ENCODE data around the gene KCNJ15.
"Not testable (repeated sequence)": the region's sequence is repeated elsewhere in the genome, so short reads cannot be mapped to it uniquely, and the experiment has no call there.

KCNJ15 gene

DNA sequence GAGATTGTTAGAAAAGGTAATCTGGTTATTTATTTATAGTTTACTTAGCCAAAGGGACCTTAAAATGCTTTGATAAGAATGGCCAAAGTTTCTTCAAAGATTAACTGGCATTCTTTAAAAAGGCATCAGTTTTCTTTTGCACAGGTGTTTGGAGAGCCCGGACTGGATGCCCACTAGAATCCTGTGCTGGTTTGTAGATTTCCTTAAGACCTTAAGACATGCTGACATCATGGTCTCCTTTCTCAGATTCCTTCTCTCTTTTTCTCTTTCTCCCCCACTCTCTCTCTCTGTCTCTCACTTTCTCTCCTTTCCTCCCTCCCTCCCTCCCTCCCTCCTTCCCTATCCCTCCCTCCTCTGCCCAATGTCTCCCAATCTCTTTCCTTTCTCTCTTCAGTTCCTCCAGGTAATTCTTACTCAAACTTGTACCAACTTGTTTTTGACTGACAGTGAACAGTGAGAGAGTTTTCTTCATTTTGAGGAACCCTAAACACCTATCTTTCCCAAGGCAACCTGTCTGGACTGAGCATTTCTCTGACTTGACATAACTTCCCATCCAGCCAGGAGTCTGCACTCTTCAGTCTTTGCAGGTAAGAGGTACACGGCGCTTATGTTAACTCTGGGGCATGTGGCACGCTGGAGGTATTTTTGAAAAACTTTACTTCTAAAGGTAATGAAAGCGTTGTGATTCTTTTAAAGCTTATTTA is at the start of gene KCNJ15:
Gene KCNJ15 (plus strand): TSS at position 393 of the 704 bp plus-strand sequence. CDS start 42,271 bp downstream, outside the sequence.
- in situ Hi-C loops (cut with MboI; ENCODE audit: low sequenced_read_pairs): no loop called here

DNA sequence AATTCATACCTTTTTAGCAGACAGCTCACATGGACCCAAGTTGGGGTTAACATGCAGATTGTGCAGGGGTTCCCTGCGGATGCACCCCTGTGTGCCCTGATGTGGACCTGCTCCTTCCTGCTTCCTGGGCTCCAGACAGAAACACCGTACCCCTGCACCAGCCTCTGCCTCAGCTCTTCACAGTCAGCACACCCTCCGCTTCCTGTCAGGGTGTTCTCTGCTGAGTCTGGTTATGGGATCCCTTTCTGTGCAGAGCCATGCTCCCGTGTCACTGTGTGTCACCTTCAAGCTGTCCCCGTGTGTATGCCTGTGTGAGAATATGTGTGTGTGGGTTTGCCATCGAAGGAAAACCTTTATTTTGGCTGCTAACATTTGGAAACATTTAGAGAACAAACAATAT is 48.7 kb upstream of the KCNJ15 start:
- in situ Hi-C loops (cut with MboI; ENCODE audit: low sequenced_read_pairs): loop anchor here (10.0 kb wide), 1 partner anchor 137 kb away; no protein-coding TSS in a partner anchor

DNA sequence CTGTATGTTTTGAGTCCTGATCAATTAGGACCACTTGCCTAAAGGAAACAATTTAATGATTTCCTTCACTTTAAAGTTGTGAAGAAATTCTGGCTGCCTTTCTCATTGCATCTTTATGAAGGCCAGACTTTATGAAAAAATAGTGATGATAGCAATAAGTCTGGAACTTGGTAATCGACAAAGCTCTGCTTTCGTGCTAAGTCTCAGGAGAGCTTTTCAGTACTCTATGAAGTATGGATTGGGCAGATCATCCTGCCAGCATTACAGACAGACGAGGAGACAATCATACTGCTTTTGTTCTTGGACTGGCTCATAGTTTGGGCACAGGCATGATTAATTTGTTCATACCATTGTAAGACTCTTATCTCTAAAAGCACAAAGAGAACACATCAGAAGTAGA is 45.5 kb upstream of the KCNJ15 start:
- in situ Hi-C loops (cut with MboI; ENCODE audit: low sequenced_read_pairs): no loop called here

DNA sequence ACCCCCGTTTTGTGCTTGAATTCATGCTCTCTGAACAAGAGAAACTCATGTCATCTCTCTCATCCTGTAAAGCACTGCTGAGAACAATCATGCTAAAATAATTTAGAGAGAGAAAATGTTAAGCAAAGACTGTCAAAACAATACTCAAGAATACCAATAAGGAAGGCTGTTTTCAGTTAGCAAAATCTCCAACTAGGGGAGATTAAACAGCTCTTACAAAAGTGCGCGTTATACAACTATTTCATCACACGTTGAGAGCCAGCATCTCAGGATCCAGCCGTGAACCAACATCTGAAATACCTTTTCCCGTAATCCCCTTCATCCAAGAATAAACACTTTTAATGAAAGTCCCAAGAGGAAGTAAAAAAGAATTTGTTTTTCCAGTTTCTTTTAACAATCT is 44.1 kb upstream of the KCNJ15 start:
- in situ Hi-C loops (cut with MboI; ENCODE audit: low sequenced_read_pairs): no loop called here

DNA sequence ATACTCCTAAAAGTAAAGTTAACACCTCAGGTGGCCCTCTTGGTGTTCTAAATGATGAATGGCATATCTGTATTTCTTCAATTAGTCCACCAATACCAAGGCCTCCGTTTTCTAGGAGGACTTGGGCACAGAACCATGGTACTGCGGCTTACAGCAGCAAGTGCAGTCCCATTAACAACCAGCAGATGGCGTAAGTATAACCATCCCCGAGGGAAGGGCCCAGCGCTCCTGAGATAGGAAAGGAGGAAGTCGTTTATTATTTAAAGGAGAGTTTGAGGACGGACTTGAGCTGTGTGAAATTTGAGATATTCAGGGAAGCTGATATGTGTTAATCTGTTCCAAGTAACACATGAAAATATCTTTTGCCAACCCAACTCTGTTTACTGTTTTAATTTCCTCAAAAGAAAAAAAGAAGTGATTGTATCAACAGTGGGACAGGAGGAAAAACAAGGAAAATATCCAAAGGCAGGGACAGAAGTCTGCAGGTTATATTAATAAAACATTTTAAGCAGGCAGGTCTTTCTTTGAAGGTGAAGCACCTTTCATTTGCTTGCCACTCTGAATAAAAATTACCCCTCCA is 37.7 kb upstream of the KCNJ15 start:
- in situ Hi-C loops (cut with MboI; ENCODE audit: low sequenced_read_pairs): no loop called here

DNA sequence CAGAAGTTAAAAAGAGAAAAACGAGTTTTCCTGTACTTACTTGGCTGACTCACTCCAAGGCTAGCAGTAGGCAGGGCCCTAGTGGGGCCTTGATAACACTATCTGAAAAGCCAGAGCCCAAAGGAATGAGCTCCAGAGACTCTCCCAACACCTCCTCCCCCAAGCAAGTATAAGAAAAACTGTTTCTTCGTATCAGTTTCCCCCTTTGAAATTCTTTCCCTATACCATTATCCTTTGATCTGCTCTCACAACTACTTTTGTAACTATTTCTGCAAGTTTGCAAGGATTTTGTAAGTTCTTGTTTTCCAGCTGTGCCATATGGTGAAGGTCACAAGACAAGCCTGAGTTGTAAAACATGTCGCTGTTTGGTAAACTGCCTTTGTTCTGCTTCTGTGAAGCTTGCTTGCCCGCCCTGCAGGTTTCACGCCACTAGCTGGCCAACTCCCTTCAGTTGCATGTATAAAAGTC is 36.5 kb upstream of the KCNJ15 start:
- in situ Hi-C loops (cut with MboI; ENCODE audit: low sequenced_read_pairs): no loop called here

DNA sequence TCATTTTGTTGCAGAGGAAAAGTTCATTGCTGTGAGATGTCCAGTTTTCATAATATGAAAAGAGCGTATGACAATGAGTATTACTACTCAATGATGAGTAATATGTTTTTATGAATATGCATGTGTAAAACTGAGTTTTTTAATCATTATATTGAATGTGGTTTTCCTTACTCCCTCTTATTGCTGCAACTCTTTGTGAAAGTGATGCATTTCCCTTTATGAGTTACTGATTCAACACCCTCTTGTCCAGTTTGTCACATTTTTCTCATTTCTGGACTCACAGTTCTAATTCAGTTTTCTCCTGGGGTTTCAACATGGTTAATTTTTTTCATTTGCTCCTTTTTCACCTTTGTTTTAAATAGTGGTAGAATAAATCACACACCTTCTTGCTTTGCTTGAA is 35.2 kb upstream of the KCNJ15 start:
- in situ Hi-C loops (cut with MboI; ENCODE audit: low sequenced_read_pairs): no loop called here

DNA sequence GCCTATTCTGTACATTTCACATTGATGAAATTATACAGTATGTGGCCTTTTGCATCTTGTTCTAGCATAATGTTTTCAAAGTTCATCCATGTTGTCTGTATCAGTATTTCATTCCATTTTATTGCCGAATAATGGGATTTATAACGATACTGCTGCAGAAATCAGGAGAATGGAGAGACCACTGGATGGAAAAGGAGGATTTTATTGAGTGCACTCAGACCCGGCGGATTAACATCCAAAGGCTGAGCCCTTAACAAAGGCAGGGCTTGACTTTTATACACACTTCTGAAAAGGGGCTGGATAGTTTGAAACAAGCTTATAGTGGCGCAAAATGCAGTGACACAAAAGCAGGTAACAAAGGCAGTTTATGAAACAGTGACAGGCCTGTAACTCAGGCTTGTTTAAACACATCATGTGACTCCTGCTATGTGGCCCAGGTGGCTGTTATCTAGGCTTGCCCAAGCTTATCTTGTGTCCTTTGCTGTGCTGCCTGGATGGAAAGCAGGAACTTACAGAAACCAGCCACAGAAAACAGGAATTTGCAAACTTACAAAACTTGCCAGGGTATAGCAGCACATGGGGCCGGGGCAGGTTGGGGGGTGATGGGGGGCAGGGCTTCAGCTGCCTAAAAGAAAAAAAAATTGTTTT is 32.8 kb upstream of the KCNJ15 start:
- in situ Hi-C loops (cut with MboI; ENCODE audit: low sequenced_read_pairs): no loop called here

DNA sequence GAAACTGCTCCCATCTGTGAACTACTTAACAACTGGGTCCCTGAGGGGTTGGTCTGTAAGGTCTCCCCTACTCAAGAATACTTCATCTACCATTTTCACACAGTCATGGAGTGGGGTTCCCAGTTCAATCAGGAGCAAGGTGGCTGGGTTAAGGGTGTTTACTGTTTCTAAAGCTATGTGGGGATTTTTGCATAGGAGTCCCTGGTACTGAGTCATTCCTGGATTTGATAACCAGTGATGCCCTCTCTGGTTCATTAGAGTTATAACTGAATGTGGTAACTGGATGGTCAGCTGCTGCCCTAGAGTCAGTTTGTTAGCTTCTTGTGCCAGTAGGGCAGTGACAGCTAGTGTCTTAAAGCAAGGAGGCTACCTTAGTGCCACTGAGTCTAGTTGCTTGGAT is 29.4 kb upstream of the KCNJ15 start:
- in situ Hi-C loops (cut with MboI; ENCODE audit: low sequenced_read_pairs): no loop called here

DNA sequence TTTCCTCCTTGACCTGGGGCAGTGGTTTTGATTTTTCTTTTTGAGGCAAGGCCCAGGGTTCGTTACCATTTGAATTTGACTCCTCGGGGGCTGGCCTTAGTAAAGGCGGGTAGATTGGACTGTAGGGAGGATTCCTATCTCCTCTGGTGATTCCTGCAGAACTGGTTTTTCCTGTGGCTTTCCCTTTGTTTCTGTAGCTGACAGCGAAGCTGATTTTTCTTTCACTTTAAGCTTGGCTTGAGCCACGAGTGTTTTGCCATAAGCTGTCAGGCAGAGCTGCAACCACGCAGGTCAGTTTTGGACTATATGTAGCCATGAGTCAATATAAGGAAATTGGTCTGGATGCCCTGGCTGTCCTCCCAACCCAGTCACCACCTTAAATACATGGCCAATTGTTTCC is 28.7 kb upstream of the KCNJ15 start:
- in situ Hi-C loops (cut with MboI; ENCODE audit: low sequenced_read_pairs): no loop called here

DNA sequence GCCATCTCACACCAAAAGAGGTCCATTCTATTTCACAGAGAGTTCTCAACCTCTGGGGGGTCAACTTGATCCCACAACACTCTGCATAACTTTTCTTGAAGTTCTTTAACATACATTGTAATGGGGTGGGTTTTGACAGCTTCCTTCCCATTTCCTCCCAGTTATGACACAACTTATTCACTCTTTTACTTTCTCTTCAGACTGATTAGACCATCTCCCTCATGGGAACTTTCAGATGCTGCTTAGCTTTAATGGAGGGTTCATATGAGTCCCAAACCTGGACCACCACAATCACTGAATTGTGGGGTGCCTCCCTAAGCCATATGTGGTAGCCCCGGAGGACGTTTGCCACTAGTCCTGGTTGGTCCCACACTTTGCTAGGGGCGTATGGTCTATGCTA is 28.3 kb upstream of the KCNJ15 start:
- in situ Hi-C loops (cut with MboI; ENCODE audit: low sequenced_read_pairs): no loop called here

DNA sequence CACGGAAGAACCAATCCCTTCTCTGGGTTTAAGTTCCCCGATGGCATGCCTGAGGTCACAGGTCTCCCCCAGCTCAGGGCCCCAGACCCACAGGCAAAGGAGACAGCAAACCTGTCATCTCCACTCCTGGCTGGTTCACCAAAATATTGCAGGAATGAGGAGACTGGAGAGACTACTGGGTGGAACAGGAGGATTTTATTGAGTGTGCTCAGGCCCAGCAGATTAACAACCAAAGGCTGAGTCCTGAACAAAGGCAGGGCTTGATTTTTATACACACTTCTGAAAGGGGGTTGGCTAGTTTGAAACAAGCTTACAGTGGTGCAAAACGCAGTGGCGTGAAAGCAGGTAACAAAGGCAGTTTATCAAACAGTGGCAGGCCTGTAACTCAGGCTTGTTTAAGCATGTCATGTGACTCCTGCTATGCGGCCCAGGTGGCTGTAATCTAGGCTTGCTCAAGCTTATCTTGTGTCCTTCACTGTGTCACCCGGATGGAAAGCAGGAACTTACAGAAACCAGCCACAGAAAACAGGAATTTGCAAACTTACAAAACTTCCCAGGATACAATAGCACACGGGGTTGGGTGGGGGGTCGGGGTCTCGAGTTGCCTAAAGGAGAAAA is 27.4 kb upstream of the KCNJ15 start:
- in situ Hi-C loops (cut with MboI; ENCODE audit: low sequenced_read_pairs): no loop called here

DNA sequence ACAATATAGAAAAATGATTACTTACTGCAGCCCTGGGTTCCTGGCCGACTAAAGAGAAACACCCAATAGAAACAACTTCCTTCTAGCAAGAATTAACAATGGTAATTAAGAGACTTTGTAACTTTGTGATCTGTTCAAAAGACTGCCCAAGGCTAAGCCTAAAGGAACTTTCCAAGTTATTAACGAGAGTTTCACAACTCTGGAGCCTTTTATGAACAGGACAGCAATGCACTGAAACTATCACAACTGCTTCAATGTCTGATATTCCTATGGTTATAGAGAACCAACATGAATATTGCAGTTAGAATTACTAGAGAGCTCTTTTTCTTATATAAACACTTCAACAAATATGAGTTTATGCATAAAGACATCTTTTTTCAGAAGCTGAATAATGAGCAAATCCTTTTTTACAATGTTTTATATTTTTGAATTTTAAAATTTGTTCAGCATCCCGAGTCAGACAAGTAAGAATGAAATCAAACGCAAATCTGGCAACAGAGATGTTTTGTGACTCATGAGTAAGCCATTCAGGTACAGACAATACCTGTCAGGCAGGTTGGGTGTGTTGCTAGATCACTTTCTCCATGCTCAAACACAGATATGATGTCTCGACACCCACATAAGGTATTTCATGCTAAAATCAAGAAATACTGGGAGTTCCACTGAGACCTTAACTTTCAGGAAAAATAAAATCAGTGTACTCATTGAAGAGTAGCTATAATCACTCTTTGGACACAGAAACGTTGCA is 22.2 kb upstream of the KCNJ15 start:
- in situ Hi-C loops (cut with MboI; ENCODE audit: low sequenced_read_pairs): no loop called here

DNA sequence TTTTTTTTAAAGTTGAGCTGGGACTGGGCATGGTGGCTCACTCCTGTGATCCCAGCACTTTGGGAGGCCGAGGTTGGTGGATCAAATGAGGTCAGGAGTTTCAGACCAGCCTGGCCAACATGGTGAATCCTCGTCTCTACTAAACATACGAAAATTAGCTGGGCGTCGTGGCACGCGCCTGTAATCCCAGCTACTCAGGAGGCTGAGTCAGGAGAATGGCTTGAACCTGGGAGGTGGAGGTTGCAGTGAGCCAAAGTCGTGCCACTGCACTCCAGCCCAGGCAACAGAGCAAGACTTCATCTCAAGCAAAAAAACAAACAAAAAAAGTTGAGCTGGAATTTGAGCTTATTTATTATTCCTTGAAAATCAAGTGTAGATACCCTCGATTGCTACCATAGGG is 21.5 kb upstream of the KCNJ15 start:
- in situ Hi-C loops (cut with MboI; ENCODE audit: low sequenced_read_pairs): not testable (repeated sequence)

DNA sequence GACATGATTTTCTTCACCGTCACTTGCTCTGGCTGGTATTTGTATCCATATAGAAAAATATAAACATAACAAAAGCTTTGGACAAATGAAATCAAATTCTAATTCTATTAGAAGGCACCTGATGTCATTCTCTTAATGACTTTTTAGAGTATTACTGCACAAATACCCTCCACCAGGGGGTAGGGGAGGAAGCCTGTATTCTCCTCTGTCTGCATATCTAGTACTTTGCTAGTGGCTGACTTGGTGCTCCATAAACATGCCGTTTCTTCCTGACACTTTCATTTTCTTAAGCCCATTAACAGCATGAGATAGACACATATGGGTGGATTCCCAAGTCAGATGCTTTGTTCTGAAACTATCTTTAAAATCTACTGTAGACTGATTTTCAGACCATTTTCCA is 20.6 kb upstream of the KCNJ15 start:
- in situ Hi-C loops (cut with MboI; ENCODE audit: low sequenced_read_pairs): no loop called here

DNA sequence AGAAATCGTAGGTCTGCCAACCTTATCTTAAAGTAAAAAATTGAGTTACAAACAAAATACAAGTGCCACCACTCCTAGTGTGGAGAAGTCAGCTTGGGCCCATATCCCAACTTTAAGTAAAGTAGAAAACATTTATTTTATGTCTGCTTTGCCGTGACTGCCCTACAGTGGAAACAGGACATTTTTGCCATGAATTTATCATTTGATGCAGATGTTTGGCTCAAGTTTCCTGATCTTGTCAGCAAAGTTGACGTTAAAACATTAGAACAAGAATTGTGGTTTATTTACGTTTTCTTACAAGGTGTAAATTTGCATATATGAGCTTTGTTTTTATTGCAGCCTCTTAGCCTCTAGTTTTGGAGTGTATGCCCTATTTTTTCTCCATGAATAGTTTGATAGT is 17.1 kb upstream of the KCNJ15 start:
- in situ Hi-C loops (cut with MboI; ENCODE audit: low sequenced_read_pairs): no loop called here

DNA sequence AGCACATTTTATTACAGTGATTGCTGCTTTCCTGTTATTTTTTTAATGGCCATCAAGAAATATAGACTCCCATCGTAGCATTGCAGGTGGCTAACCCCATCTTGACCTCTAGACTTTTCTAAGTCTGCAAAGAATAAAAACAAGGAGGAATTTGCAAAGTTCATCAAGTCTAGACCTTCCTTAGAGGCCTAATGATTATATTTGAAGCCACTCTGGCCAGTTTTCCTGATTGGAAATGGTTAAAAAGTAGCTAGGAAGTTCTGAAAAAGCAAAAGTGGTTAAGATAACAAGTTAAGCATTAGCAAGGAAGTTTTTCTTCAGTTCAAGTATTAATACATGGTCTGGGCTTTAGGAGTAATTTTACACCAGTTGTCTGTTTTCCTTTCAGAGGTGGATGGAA is 16.7 kb upstream of the KCNJ15 start:
- in situ Hi-C loops (cut with MboI; ENCODE audit: low sequenced_read_pairs): no loop called here

DNA sequence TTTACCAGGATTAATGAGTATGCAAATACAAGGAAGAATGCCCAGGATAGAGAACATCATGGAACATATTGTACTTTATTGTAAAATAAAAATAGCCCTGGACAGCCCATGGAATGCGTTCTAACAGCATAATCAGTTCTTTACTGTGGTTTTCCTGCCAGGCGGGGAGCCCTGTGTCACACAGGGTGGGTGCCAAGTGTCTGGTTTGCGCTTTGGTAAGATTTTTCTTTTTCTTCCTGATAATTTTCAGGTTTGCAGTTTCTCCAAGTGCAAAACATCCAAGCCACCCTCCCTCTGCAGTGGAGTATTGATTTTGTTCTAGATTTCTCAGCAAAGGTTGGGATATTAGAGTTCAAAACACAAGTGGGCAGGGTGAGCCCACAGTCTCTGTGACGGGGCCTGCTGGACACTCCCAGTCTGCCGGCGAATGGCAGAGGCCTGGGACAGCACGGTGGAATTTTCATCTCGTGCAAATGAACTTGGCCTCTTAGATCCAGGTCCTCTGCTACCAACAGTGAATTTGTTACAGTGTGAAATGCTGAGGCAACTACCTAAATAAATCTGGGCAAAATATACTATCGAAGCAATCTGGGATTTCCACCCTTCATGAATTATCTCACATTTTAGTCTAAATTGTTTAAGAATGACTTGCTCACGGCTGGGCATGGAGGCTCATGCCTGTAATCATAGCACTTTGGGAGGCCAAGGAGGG is 15.6 kb upstream of the KCNJ15 start:
- in situ Hi-C loops (cut with MboI; ENCODE audit: low sequenced_read_pairs): no loop called here

DNA sequence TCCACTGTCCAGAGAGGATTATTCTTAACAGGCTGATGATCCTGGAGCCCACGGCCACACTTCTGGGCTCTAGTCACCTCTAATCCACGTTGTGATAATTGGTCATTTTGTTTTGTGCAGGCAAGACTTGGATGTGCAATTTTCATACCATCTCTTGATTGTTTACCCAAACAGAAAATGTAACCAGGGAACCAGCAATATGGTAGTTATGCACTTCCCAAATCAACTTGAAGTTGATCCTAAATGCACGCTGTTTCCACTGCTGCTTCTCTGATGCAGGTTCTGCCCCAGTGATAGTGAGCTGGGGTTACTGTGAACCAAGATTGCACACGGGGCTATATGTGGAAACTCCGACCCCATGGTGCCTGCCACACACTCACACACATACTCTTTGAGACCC is 14.7 kb upstream of the KCNJ15 start:
- in situ Hi-C loops (cut with MboI; ENCODE audit: low sequenced_read_pairs): no loop called here

DNA sequence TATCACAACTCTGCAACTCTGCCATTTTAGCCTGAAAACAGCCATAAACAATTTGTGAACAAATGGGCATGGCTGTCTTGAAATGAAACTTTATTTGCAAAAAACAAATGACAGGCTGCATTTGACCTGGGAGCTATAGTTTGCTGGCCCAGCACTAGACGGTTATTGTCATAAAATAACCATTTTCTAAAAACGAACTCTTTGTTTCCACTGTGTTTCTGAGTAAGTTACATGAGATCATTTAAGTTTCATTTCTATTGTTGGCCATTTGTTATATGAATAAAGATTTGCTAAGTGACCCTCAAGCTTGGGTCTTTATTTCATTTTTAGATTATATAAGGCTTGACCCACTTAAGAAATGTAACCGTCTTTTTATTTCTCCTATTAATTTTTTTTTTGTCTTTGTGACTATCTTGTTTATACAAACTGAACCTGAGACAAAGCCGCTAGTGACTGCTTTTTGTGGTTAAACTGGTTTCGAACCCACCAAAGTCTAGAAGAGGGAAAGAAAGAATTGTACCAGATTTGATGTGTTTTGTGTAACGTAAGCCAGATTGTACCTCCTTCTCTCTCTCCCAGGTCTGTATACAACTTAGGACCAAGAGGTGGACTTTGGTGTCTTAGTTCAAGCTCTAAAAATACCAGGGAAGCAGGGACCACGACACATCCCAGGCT is 12.9 kb upstream of the KCNJ15 start:
- in situ Hi-C loops (cut with MboI; ENCODE audit: low sequenced_read_pairs): no loop called here
